H1 (cell line): ENCODE results near the gene TTC28. TPM values are rescaled to one million over a fixed set of nuclear protein-coding genes. Genes with fewer than 3 reads are reported as not detected.
"Not testable (repeated sequence)": the region's sequence is repeated elsewhere in the genome, so short reads cannot be mapped to it uniquely, and the experiment has no call there.

Experiments
- CTCF ChIA-PET: fragments of 300-600 bp; sonication (Branson Sonifier 250); formaldehyde crosslinking; loops from one replicate; lab custom pipeline; 2021; ENCODE audit not compliant: partially characterized antibody; lab: Charles Lee
- POLR2A ChIA-PET: fragments of 300-600 bp; sonication (Branson Sonifier 250); formaldehyde crosslinking; loops from one replicate; lab custom pipeline; 2021; ENCODE audit warnings: inconsistent platforms; ENCODE audit not compliant: partially characterized antibody; lab: Charles Lee
- DNase-seq, 2 experiments: peaks; one replicate each; pipeline versions ENCODE4 v3.0.0 to v3.0.0-alpha.2; 2010 to 2022; ENCODE audit warnings: low spot score in 2 of 2, low read depth in 1 of 2, mixed read lengths in 1 of 2
- FAIRE-seq: peaks from 2 replicates; lab custom pipeline; 2011; peaks lifted over from hg19 to GRCh38; lab: Jason Lieb, UNC
- H2AFZ ChIP-seq: 2 replicates; pipeline ENCODE4 v1.8.1; 2012; ENCODE audit warnings: low read length, inconsistent platforms
- H2AK5ac ChIP-seq: 2 replicates; pipeline ENCODE4 v1.6.1; 2013; ENCODE audit warnings: low read depth, low read length
- H2BK120ac ChIP-seq: replicated peaks from 2 replicates; pipeline ENCODE3; 2013; ENCODE audit warnings: low read depth, low read length, inconsistent platforms
- H2BK12ac ChIP-seq: 2 replicates; pipeline ENCODE4 v1.6.1; 2013; ENCODE audit warnings: low read depth, low read length
- H2BK15ac ChIP-seq: 2 replicates; pipeline ENCODE4 v1.6.1; 2013; ENCODE audit warnings: low read length
- H2BK20ac ChIP-seq: 2 replicates; pipeline ENCODE4 v1.6.1; 2013; ENCODE audit warnings: low read length
- H2BK5ac ChIP-seq: 2 replicates; pipeline ENCODE4 v1.6.1; 2013; ENCODE audit warnings: low read depth, low read length
- H3K14ac ChIP-seq: 2 replicates; pipeline ENCODE4 v1.6.1; 2013; ENCODE audit warnings: inconsistent platforms; ENCODE audit not compliant: insufficient read length
- H3K18ac ChIP-seq: 2 replicates; pipeline ENCODE4 v1.6.1; 2013; ENCODE audit warnings: low read length; ENCODE audit errors: extremely low read depth
- H3K23ac ChIP-seq: 2 replicates; pipeline ENCODE4 v1.6.1; 2013; ENCODE audit warnings: inconsistent platforms; ENCODE audit not compliant: insufficient read length
- H3K23me2 ChIP-seq: 2 replicates; pipeline ENCODE4 v1.6.1; 2013; ENCODE audit warnings: low read depth, low read length
- H3K27ac ChIP-seq: 2 replicates; pipeline ENCODE4 v1.6.1; 2011; ENCODE audit warnings: low read depth, low read length, inconsistent platforms
- H3K27me3 ChIP-seq, 4 experiments: replicated peaks in 1 of 4; 1 replicate in 1 of 4; 2 replicates in 3 of 4; pipeline versions ENCODE4 v1.6.1 to v1.8.1; 2011 to 2013; ENCODE audit warnings: low read length in 3 of 4, mild to moderate bottlenecking in 3 of 4, inconsistent platforms in 2 of 4, mixed read lengths in 2 of 4, moderate library complexity in 1 of 4; ENCODE audit not compliant: control insufficient read depth in 3 of 4, insufficient read depth in 3 of 4; ENCODE audit errors: extremely low read depth in 1 of 4
- H3K36me3 ChIP-seq, 4 experiments: 2 replicates each; pipeline versions ENCODE4 v1.6.1 to v1.8.1; 2011 to 2013; ENCODE audit warnings: mild to moderate bottlenecking in 4 of 4, low read length in 3 of 4, moderate library complexity in 2 of 4, control low read depth in 1 of 4, inconsistent platforms in 1 of 4; ENCODE audit not compliant: insufficient read depth in 4 of 4, control insufficient read depth in 2 of 4
- H3K4ac ChIP-seq: replicated peaks from 2 replicates; pipeline ENCODE3; 2013; ENCODE audit warnings: low read length, low read depth, mixed read lengths, inconsistent platforms; ENCODE audit not compliant: insufficient read length
- H3K4me1 ChIP-seq, 4 experiments: replicated peaks in 1 of 4; 1 replicate in 1 of 4; 2 replicates in 3 of 4; pipeline versions ENCODE4 v1.6.1 to v1.8.1; 2011 to 2013; ENCODE audit warnings: low read length in 3 of 4, inconsistent platforms in 2 of 4, mixed read lengths in 1 of 4; ENCODE audit not compliant: insufficient read depth in 4 of 4, control insufficient read depth in 3 of 4
- H3K4me2 ChIP-seq, 2 experiments: 2 replicates each; pipeline versions ENCODE4 v1.6.1 to v1.8.1; 2011 to 2013; ENCODE audit warnings: low read depth in 2 of 2, low read length in 2 of 2, control low read depth in 1 of 2, inconsistent platforms in 1 of 2, mild to moderate bottlenecking in 1 of 2; ENCODE audit not compliant: insufficient read depth in 1 of 2
- H3K4me3 ChIP-seq, 4 experiments: fragments of 200-600, 300-600 bp in 1 of 4; sonication (generic), shearing (Covaris generic), sonication (Bioruptor Twin) in 1 of 4; 2 replicates each; pipeline versions ENCODE4 v1.5.1 to v1.8.1; 2011 to 2016; ENCODE audit warnings: low read length in 4 of 4, low read depth in 3 of 4, control low read depth in 2 of 4, inconsistent platforms in 2 of 4, mild to moderate bottlenecking in 2 of 4, mixed read lengths in 1 of 4, moderate library complexity in 1 of 4; ENCODE audit not compliant: insufficient read depth in 2 of 4; ENCODE audit errors: extremely low read depth in 1 of 4
- H3K56ac ChIP-seq: replicated peaks from 2 replicates; pipeline ENCODE3; 2013; ENCODE audit warnings: low read depth, mild to moderate bottlenecking, mixed read lengths, low read length, inconsistent platforms; ENCODE audit not compliant: insufficient read length
- H3K79me1 ChIP-seq: 2 replicates; pipeline ENCODE4 v1.6.1; 2013; ENCODE audit warnings: low read depth, low read length, control low read depth
- H3K79me2 ChIP-seq, 2 experiments: 2 replicates each; pipeline versions ENCODE4 v1.6.1 to v1.8.1; 2012 to 2013; ENCODE audit warnings: low read length in 2 of 2, mild to moderate bottlenecking in 2 of 2, inconsistent platforms in 1 of 2; ENCODE audit not compliant: insufficient read depth in 2 of 2, control insufficient read depth in 1 of 2
- H3K9ac ChIP-seq, 4 experiments: replicated peaks in 1 of 4; 1 replicate in 1 of 4; 2 replicates in 3 of 4; pipeline versions ENCODE4 v1.6.1 to v1.8.1; 2011 to 2013; ENCODE audit warnings: low read depth in 3 of 4, low read length in 3 of 4, control low read depth in 2 of 4, mild to moderate bottlenecking in 2 of 4, moderate library complexity in 2 of 4, inconsistent platforms in 1 of 4; ENCODE audit errors: extremely low read depth in 1 of 4
- H3K9me3 ChIP-seq, 2 experiments: 2 replicates each; pipeline versions ENCODE4 v1.6.1 to v1.8.1; 2012 to 2013; ENCODE audit warnings: mild to moderate bottlenecking in 2 of 2, moderate library complexity in 2 of 2, control low read depth in 1 of 2, inconsistent platforms in 1 of 2, low read depth in 1 of 2, low read length in 1 of 2, mixed read lengths in 1 of 2; ENCODE audit not compliant: insufficient read depth in 2 of 2
- H4K20me1 ChIP-seq, 2 experiments: replicated peaks in 1 of 2; 2 replicates each; pipeline versions ENCODE3 to v1.8.1; 2011 to 2013; ENCODE audit warnings: inconsistent platforms in 2 of 2, low read length in 2 of 2, mild to moderate bottlenecking in 1 of 2; ENCODE audit not compliant: insufficient read depth in 2 of 2, control insufficient read depth in 1 of 2
- H4K5ac ChIP-seq: 2 replicates; pipeline ENCODE4 v1.6.1; 2013; ENCODE audit warnings: low read length, low read depth, mixed read lengths, inconsistent platforms; ENCODE audit not compliant: insufficient read length
- H4K8ac ChIP-seq: 2 replicates; pipeline ENCODE4 v1.8.0; 2013; ENCODE audit warnings: mild to moderate bottlenecking, moderate library complexity, low read length, inconsistent platforms; ENCODE audit not compliant: insufficient read depth; ENCODE audit errors: extremely low read depth
- H4K91ac ChIP-seq: replicated peaks from 2 replicates; pipeline ENCODE3; 2013; ENCODE audit warnings: low read length, mixed read lengths, inconsistent platforms; ENCODE audit not compliant: insufficient read length
- WGBS, 2 experiments: shearing (Covaris generic) in 1 of 2; methylation state at CpG; one replicate each; pipeline versions ENCODE4 v1.1.6 to v1.1.7; 2013 to 2015; ENCODE audit warnings: low lambda C conversion rate in 2 of 2, mixed read lengths in 2 of 2, inconsistent platforms in 1 of 2, low coverage in 1 of 2, missing lambda C conversion rate in 1 of 2; ENCODE audit not compliant: insufficient replicate concordance in 2 of 2, insufficient coverage in 1 of 2, insufficient read length in 1 of 2; ENCODE audit errors: extremely low coverage in 1 of 2, missing lambda C conversion rate in 1 of 2; 5-methylcytosine and 5-hydroxymethylcytosine counted together
- polyA plus RNA-seq, 7 experiments: library from polyadenylated mRNA; depleted of rRNA in 3 of 7; stranded (reverse) in 5 of 7; unstranded in 2 of 7; fragments of >200 nt in 5 of 7; fragments of 200-250 nt in 2 of 7; gene quantifications; 1 replicate in 5 of 7; 2 replicates in 1 of 7; 4 replicates in 1 of 7; pipeline versions ENCODE4 v1.2.1 to v1.2.3, GENCODE V29; 2011 to 2013; ENCODE audit warnings: missing spikeins in 2 of 7, mixed read lengths in 2 of 7
- total RNA-seq: library from RNA; stranded (reverse); fragmentation: NEBNext Ultra II Directional; extraction: Animal tissue kit (Norgen Biotek cat#: 25700); gene quantifications from 2 replicates; pipeline ENCODE4 v1.2.1, GENCODE V29; 2021

The TTC28 gene
- total and polyA plus RNA-seq, 2 of the 8 experiments (the other 6 are each of a cell fraction or from before 2014, with no cell fraction given) = 2.6 to 12.6 TPM

GRCh38 chr22:28491289-28491688 is 188.4 kb downstream of the TTC28 start:
- H2BK20ac ChIP-seq, H2BK5ac ChIP-seq, H3K4me2 ChIP-seq, H4K8ac ChIP-seq, H3K27ac ChIP-seq, H3K4ac ChIP-seq, H2AK5ac ChIP-seq, H3K79me2 ChIP-seq, H3K9ac ChIP-seq, H2BK15ac ChIP-seq, H3K27me3 ChIP-seq, H2AFZ ChIP-seq, H3K56ac ChIP-seq, H3K4me3 ChIP-seq, H4K5ac ChIP-seq, POLR2A ChIA-PET, H3K36me3 ChIP-seq, H3K18ac ChIP-seq, H2BK12ac ChIP-seq, H3K4me1 ChIP-seq, H3K23ac ChIP-seq, H3K9me3 ChIP-seq, FAIRE-seq, H2BK120ac ChIP-seq, H4K91ac ChIP-seq, H3K79me1 ChIP-seq, H4K20me1 ChIP-seq, H3K14ac ChIP-seq, CTCF ChIA-PET, H3K23me2 ChIP-seq, DNase-seq: not testable (repeated sequence)
- WGBS, 2 experiments = 86% methylated on average over 1 of the region's 2 CpGs; no CpG with 5 or more reads in 1 of the 2 experiments
